ACC112 (cell line): ENCODE measurements around the gene WASF1.
A peak's percentile ranks its signal among the peaks of the same experiment; 100 is the strongest.

Source experiments
- H2AFZ ChIP-seq: fragments of 200-600 bp; sonication (generic); one replicate; pipeline ENCODE4 v1.6.0; 2017; ENCODE audit warnings: antibody characterized with exemption, low read length; ENCODE audit not compliant: unreplicated experiment
- H3K27ac ChIP-seq: fragments of 200-600 bp; sonication (generic); 2 replicates; pipeline ENCODE4 v1.5.1; 2014; ENCODE audit warnings: low read depth, mild to moderate bottlenecking, antibody characterized with exemption, low read length, moderate library complexity
- H3K27me3 ChIP-seq: fragments of 200-600 bp; sonication (generic); 2 replicates; pipeline ENCODE4 v1.6.1; 2014; ENCODE audit warnings: mild to moderate bottlenecking, antibody characterized with exemption, low read length, moderate library complexity, mixed read lengths; ENCODE audit not compliant: insufficient read depth
- H3K36me3 ChIP-seq: fragments of 200-600 bp; sonication (generic); 2 replicates; pipeline ENCODE4 v1.6.1; 2016; ENCODE audit warnings: mild to moderate bottlenecking, antibody characterized with exemption, low read length, moderate library complexity, mixed read lengths; ENCODE audit not compliant: insufficient read depth
- H3K4me1 ChIP-seq: fragments of 200-600 bp; sonication (generic); one replicate; pipeline ENCODE4 v1.6.1; 2016; ENCODE audit warnings: low read length, mixed read lengths; ENCODE audit not compliant: insufficient read depth, unreplicated experiment, control insufficient read depth
- H3K4me3 ChIP-seq: fragments of 200-600 bp; sonication (generic); 2 replicates; pipeline ENCODE4 v1.5.1; 2014; ENCODE audit warnings: mild to moderate bottlenecking, low read depth, low read length
- H3K79me2 ChIP-seq: fragments of 200-600 bp; sonication (generic); one replicate; pipeline ENCODE4 v1.6.0; 2016; ENCODE audit warnings: low read length; ENCODE audit not compliant: control insufficient read depth, unreplicated experiment, insufficient read depth

Gene WASF1

DNA sequence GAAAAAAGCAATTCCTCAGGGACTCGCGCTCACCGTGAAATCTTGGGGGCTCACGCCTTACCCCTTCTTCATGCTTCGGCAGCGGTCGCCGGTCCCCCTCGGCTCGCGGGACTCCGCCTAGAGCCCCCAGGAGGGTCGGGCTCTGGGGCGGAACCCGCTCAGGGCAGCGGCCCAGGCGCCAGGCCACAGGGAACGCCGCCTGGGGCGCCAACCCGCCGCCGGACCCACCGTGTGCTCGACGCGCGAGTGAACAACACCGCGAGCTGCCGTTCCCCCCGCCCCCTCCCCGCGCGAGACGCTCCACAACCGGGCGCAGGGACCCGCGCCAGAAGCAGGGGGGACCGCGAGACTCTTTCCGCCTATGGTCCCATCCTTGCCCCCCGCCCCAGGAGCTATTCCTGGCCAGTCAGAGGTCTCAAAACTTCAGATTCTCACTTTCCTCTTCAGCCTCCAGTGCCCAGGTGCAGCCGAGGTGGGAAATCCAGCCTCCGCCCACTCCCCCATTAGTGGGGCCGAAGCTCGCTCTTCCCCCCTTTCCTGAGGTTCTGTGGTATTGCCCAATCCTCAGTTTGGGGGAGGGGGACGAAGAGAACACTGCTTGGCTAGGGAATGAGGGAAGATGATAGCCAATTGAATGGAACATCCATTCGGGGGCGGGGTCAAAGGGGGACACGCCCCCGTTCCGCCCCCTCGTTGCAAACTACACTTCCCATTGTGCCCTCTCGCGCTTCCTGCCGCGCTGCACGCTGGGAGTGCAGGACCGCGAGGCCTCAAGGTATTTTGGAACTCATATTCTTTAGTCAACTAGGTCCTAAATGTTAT is at the start of gene WASF1:
TSS of gene WASF1 (minus strand) at position 265 of the 822 bp plus-strand sequence. CDS start 52,069 bp downstream, outside the sequence.
- peak within 1 kb of the TSS; percentile 82 for H3K27ac ChIP-seq
- no peaks in the 10 kb centered on the region for H3K27me3 ChIP-seq
- H3K36me3 ChIP-seq: no peaks in the 10 kb centered on the region
- H3K79me2 ChIP-seq: peaks cover 77% of the 10 kb centered on the region
- H2AFZ ChIP-seq: peak within 1 kb of the TSS; percentile 84
- H3K4me3 ChIP-seq: peak within 1 kb of the TSS; percentile 89
- peaks cover 42% of the 10 kb centered on the region for H3K4me1 ChIP-seq

DNA sequence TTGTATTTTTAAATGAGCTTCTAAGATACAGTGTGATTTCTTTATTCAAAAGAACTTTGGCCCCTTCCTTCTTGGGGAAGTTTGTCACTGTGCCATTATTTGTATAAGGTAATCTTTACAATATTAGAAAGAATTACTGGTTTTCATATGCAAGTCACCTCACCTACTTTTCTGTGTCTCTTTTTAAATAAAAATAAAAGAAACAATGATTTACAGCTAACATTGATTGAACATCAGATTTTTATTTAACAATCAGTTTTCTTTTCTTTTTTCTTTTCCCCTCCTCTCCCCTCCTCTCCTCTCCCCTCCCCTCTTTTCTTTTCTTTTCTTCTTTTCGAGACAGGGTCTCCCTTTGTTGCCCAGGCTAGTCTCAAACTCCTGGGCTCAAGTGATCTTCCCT is 46.8 kb upstream of the WASF1 start:
- peaks cover 23% of the 10 kb centered on the region for H3K36me3 ChIP-seq
- no peaks in the 10 kb centered on the region for H3K27me3 ChIP-seq
- no peak overlapping the region for H3K27ac ChIP-seq
- no peak overlapping the region for H3K4me3 ChIP-seq
- no peak overlapping the region for H2AFZ ChIP-seq
- H3K4me1 ChIP-seq: peaks cover 2% of the 10 kb centered on the region
- no peaks in the 10 kb centered on the region for H3K79me2 ChIP-seq

DNA sequence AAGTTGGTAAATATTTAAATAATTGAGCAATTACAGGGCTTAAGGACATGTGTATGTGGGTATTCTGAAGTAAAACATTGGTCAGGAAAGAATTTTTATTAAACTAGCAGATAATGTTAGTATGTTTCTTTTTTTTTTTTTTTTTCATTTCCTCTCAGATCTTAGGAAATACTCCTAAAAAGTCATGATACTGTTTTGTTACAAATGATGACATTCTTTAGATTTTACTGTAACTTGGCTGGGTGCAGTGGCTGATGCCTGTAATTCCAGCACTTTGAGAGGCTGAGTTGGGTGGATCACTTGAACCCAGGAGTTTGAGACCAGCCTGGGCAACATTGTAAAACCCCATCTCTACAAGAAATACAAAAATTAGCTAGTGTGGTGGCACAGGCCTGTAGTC is 42.3 kb upstream of the WASF1 start:
- H3K4me3 ChIP-seq: no peak overlapping the region
- no peaks in the 10 kb centered on the region for H3K79me2 ChIP-seq
- no peaks in the 10 kb centered on the region for H3K27me3 ChIP-seq
- no peak overlapping the region for H3K27ac ChIP-seq
- peaks cover 23% of the 10 kb centered on the region for H3K36me3 ChIP-seq
- H2AFZ ChIP-seq: no peak overlapping the region
- peaks cover 2% of the 10 kb centered on the region for H3K4me1 ChIP-seq

DNA sequence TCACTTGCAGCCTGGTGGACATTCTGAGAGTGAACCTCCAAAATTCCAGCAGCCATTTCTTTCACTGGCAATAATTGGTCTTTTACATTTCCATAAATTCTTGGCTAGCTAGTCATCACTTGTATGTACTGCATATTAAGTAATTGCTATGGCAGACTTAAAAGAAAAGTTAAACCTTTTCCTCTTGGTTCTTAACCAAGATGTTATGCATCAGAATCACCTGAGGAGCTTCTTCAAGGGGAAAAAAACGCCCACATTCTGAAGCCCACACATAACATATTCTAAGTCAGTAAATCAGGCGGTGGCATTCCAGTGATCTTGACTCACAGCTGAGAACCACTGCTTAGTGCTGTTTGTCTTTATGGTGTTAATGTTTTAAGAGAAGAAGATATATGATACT is 37.8 kb upstream of the WASF1 start:
- Histone ChIP-seq H2AFZ (no peak overlapping the region), H3K4me3 (no peak overlapping the region), H3K27ac (no peak overlapping the region), H3K27me3 (no peaks in the 10 kb centered on the region), H3K79me2 (no peaks in the 10 kb centered on the region), H3K36me3 (peaks cover 42% of the 10 kb centered on the region), H3K4me1 (no peaks in the 10 kb centered on the region)

DNA sequence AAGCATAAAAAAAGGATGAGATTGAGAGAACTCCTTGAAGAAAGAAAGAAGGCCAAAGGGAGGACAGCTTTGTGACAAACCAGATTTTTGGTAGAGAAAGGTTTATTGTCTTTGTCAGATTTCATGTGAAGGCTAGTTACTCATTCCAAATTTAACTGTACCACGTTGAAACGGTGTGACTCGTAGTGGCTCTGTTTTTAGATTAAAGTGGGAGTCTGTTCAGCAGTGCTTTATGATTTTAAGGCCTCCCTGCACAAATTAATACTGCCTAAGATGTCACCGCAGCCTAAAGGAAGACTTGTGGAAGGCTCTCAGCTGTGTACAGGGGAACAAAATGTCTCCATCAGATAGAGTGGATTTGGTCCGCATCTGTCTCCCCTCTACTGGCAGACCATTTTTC is 36.7 kb upstream of the WASF1 start:
- Histone ChIP-seq H3K36me3 (peaks cover 47% of the 10 kb centered on the region), H3K27me3 (no peaks in the 10 kb centered on the region), H3K79me2 (no peaks in the 10 kb centered on the region), H3K4me1 (no peaks in the 10 kb centered on the region), H3K4me3 (no peak overlapping the region), H3K27ac (no peak overlapping the region), H2AFZ (no peak overlapping the region)

DNA sequence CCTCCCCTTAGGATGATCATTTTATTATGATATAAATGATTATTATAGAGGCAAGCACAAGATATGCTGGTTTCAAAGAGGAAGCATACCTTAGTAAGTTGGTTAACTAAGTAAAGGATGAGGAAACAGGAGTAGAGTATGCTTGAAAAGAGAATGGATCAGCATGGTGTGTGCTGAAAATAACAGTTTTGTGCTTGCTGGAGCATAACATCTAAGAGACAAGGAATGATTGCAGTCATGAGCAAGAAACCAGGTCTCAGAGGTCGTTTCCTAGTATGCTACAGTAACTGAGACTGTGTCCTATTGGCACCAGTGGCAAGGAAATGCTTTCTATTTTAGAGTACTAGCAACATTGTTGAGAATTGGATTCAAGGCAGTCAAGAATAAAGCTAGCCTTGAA is 34.9 kb upstream of the WASF1 start:
- Histone ChIP-seq H3K27ac (no peak overlapping the region), H3K4me3 (no peak overlapping the region), H2AFZ (no peak overlapping the region), H3K79me2 (no peaks in the 10 kb centered on the region), H3K36me3 (peaks cover 43% of the 10 kb centered on the region), H3K27me3 (no peaks in the 10 kb centered on the region), H3K4me1 (no peaks in the 10 kb centered on the region)

DNA sequence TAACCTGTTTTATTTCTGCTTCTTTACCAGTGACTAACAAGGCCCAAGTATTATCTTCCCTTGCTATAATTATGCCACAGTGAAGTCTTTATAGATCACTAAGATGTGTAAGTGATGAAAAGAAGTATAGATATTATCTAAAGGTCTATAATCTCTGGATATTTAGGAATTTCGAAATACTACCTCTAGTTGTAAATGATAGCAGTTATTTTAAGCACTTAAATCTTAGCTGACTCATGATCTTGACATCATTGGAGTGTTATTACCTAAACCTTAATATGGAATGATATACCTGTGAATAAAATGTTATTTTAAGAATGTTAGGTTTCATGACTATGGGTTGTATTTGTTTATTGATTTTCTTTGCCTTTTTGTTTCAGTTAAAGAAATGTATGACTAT is 32.3 kb upstream of the WASF1 start:
- H3K4me1 ChIP-seq: no peaks in the 10 kb centered on the region
- H3K27me3 ChIP-seq: no peaks in the 10 kb centered on the region
- H3K79me2 ChIP-seq: no peaks in the 10 kb centered on the region
- no peak overlapping the region for H2AFZ ChIP-seq
- H3K4me3 ChIP-seq: no peak overlapping the region
- H3K36me3 ChIP-seq: peaks cover 56% of the 10 kb centered on the region
- H3K27ac ChIP-seq: no peak overlapping the region

DNA sequence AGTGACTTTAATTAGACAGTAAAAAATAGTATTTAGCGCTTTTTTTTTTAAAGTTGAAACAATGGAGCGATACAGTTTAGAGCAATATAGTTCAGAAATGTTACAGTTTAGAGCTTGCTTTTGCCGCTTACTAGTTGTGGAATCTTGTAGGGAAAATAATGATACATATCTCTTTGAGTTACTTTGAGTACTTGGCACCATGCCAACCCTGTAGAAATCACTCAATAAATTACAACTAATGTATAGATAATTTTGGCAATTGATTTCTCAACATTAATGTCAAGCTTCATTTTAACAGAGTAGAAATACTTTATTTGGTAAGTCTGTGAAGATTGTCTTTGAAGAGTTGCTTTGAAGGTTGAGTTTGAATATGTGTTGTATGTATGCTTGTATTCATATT is 28.2 kb upstream of the WASF1 start:
- H2AFZ ChIP-seq: no peak overlapping the region
- no peaks in the 10 kb centered on the region for H3K27me3 ChIP-seq
- H3K36me3 ChIP-seq: peaks cover 34% of the 10 kb centered on the region
- no peaks in the 10 kb centered on the region for H3K4me1 ChIP-seq
- no peak overlapping the region for H3K27ac ChIP-seq
- peaks cover 3% of the 10 kb centered on the region for H3K79me2 ChIP-seq
- H3K4me3 ChIP-seq: no peak overlapping the region

DNA sequence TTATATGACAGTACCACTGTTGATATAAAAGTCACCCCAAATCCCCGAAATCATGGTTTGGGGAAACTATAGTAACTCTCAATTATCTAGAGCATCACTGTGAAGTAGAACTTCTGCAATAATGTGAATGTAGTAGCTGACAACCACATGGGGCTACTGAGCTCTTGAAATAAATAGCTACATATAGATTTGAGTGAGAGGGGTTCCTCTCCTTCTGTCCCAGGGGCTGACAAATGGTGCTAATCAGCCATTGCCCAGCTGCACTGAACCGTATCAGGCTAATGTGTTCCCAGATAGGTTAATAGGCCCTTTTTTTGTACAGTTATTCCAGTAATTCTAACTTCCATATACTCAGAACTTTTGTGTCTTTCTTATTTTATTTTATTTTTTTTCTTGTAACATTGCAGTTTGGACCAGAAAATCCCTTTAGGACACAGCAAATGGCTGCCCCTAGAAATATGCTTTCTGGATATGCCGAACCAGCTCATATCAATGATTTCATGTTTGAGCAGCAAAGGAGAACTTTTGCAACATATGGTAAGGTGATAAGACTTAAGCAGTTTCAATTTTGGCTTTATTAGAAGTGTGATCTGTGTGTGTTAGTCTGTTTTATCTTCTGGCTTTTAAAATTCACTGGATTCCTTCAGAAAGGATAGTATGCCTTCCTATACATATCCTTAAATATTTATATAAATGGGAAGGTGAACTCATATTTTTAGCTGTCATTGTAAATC is 21.8 kb upstream of the WASF1 start:
- H3K79me2 ChIP-seq: peaks cover 19% of the 10 kb centered on the region
- no peak overlapping the region for H2AFZ ChIP-seq
- no peaks in the 10 kb centered on the region for H3K4me1 ChIP-seq
- no peak overlapping the region for H3K27ac ChIP-seq
- no peaks in the 10 kb centered on the region for H3K27me3 ChIP-seq
- H3K4me3 ChIP-seq: no peak overlapping the region
- peaks cover 6% of the 10 kb centered on the region; the same call in 1 of the 2 replicates for H3K36me3 ChIP-seq

DNA sequence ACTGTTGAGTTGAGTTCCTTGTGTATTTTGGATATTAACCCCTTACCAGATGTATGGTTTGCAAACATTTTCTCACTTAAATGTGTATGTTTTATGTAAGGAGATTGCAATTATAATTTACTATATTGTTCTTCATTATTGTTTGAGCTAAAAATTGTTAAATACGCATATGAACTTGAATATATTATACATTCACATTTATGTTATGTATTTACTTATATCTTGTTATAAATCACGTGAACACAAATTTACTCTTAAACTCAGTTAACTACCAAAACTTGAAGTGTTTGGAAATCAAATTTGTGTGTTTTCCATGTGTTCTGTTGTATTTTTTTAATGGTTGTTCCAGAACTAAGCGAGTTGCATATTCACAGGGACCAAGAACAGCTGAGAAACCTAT is 19.1 kb upstream of the WASF1 start:
- no peak overlapping the region for H3K4me3 ChIP-seq
- no peak overlapping the region for H3K27ac ChIP-seq
- no peaks in the 10 kb centered on the region for H3K4me1 ChIP-seq
- H3K27me3 ChIP-seq: no peaks in the 10 kb centered on the region
- peaks cover 8% of the 10 kb centered on the region for H3K36me3 ChIP-seq
- H2AFZ ChIP-seq: no peak overlapping the region
- peaks cover 24% of the 10 kb centered on the region for H3K79me2 ChIP-seq

DNA sequence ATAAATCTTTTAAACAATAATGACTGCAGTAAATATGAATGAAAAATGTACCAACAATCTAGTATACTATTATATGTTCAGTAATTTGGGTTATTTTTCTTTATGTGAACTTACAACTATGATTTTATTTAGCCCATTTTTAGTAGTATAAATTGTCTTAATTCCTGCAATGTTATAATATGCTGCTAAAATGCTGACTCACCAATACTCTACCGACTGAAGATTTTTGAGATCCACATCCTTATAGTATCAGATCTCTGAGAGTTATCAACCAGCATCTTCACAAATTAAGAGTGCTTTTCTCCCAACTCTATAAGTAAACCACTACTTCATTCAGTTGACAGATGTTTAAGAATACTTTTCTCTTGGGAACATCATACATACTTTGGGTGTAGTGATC is 17.4 kb upstream of the WASF1 start:
- Histone ChIP-seq H3K27ac (no peak overlapping the region), H3K4me3 (no peak overlapping the region), H3K27me3 (no peaks in the 10 kb centered on the region), H3K36me3 (peaks cover 9% of the 10 kb centered on the region), H3K79me2 (peaks cover 29% of the 10 kb centered on the region), H2AFZ (no peak overlapping the region), H3K4me1 (no peaks in the 10 kb centered on the region)
